ENCODE data around the gene DCHS2.

DCHS2 gene, protein sequence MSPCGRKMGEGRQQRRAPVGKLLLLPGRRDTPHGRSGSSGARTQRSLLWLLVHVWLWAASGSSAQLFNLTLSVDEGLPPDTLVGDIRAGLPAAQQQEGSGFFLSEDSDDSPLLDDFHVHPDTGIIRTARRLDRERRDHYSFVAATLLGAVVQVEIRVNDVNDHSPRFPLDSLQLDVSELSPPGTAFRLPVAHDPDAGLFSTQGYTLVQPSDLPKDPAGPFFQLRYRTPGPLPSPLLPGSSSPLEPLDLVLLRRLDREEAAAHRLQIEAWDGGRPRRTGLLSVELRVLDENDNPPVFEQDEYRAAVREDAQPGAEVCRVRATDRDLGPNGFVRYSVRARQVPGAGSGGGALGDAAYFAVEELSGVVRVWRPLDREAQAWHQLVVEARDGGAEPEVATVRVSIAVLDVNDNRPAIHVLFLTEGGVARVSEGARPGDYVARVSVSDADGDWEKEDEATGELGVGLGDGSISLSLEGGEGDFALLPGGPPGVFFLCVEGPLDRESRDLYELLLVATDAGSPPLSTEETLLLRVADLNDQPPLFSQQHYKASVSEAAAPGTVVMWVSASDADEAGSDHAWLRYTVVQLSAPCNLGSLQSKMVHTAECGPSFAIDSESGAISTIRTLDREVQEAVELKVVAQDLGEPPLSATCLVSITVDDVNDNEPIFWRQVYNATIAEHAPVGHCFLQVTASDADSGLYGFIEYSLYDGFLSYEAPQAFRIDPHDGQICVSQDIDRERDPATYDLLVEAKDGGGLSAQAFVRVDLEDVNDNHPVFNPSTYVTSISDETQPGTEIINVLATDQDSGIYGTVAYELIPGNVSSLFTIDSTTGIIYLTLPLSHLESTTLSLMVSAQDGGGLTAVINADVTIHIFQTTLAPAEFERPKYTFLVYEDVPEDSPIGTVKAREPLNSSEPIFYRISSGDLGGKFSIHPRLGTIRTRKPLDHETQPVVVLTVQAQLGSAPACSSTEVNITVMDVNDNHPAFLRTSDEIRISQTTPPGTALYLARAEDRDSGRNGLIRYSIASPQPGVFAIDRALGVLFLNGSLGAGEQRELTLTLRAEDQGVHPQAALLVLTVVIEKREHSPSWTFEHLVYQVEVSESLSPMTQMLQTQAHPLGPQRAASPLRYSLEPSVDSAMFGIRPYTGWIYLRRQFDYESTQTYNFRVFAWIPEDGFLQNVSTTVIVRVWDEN (N-terminal part only)

DNA sequence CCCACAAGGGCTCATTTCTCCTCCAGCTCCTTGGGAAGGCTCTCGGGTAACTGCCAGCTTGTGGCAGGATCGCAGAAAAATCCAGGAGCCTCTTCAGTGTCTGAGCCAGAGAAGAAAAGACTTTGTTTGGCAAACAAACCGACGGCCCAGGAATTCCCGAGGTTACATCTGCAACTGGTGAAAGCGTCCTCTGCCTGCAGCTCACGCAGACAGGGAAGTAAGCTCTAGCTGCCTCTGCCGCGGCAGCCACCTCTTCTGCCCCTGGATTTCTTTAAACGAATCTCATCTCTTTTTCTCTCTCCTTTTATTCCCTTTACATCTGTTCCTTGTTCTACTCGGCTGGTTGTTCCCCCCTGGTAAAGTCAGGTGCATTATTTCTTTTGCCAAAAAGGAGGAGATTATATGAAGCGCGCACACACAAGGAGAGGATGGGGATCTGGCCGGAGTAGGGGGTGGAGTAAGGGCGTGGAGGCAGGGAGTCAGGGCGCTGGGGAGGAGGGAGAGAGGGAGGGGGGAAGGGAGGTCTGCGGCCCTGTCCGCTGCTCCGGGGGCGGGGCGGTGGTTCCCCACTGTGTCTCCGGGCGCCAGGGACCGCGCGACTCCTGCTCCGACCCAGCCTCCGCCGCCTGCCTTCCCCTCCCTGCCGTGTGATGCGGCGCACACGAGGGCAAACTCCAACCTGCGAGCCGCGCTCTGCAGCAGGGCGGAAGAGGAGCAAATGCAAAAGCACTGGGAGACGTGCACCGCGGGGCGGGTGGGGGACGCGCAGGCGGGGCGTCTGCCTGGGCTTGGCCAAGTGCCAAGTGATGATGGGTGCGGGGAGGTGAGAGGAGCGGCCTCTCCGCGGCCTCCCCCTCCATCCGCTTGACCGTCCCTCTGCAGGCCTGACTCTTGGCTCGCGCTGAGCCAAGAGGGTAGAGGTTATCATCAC is at the start of gene DCHS2:
DCHS2 (minus strand) TSS at position 459 of the 931 bp plus-strand sequence; CDS start at position 15, 444 bp downstream.
- FAIRE-seq = peak; percentile 21
- DNase-seq (ENCODE audit: extremely low spot score, insufficient read length, low read depth) = no peak

DNA sequence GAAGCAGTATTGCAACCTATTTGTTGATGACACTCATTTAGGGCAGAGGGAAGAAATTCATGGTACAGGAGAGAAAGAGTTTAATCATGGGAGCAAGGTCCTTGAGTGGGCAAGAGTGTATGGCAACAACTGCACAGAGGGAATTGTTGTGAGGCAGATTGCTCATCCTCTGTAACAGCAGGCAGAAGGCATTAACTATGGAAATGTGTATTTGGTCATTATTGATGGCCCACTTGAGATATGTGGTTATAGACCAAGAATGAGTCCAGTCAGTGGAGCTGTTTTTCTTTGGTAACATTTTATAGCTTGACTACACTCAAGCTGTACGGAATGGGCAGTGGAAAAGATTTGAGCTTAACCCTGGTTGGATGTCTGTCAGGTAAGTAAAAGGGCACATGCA is 42.7 kb upstream of the DCHS2 start:
- FAIRE-seq (no peak), DNase-seq (ENCODE audit: extremely low spot score, insufficient read length, low read depth) (no peak)

DNA sequence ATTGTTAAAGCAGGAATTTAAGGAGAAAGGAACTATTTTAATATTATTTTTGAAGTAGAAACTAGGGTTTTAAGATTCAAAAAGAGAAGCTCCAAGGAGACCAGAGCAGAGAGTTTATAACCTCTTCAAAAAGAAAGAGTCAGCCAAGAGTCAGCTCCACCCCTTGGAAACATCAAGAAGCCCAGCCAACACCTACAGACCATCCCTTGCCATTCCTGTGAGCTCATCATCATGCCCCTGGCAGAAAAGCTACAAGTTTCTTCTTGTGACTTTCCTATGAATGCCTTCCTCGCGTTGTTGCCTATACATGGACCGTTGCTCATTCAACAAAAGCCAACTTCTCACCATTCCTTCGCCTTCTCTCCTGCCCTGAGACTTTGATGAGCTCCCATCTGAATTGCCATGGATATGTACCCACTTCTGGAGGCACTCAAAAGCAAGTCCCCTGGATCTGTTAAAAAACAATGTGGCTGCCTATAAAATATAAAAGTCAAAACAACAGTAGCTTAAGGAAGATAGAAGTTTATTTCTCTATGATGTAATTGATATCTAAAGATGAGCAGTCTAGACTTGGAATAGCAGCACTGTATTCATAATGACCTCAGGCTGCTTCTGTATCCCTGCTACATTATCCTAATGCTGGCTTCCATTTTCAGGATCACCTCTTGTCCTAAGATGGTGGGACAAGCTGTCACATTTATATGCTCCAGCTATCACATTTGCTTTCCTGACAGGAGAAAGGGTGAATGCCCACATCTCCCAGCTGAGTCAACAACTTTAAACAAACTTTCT is 38.3 kb upstream of the DCHS2 start:
- FAIRE-seq (no peak), DNase-seq (ENCODE audit: extremely low spot score, insufficient read length, low read depth) (no peak)

DNA sequence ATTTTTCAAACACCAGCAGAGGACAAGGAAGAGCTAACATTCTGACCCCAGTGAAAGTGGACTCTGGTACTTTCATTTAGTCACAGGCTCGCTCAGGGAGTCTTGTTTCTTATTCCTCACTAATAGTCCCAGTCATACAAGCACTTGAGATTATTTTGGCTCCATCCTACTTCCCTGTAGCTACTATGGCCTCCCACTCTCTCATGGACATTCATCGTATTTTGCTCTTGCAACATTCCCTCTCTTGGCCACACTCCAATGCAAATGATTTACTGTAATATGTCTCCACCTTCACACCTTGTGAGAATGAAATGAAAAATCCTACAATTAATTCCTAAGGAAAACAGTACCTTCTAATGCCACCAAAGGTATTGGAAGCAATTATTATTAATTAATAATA is 37.3 kb upstream of the DCHS2 start:
- FAIRE-seq (no peak), DNase-seq (ENCODE audit: extremely low spot score, insufficient read length, low read depth) (no peak)

DNA sequence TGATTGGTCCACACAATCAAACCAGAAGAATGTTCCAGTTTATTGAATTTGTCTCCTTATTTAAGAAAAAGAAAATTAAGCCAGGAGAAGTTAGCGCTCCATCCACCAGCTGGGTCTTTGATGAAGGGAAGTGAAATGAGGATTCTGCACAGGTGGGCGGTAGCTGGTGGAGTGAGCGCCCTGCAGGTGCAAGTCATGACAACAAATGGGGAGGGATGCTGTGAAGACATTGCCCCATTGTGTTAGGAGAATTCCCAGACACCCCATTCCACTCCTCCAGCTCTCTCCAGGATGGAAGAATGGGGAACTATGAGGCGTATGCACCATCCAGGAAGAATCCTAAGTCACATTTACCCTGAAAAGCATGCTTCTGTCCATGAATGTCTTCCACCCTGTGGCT is 35.7 kb upstream of the DCHS2 start:
- FAIRE-seq = no peak

DNA sequence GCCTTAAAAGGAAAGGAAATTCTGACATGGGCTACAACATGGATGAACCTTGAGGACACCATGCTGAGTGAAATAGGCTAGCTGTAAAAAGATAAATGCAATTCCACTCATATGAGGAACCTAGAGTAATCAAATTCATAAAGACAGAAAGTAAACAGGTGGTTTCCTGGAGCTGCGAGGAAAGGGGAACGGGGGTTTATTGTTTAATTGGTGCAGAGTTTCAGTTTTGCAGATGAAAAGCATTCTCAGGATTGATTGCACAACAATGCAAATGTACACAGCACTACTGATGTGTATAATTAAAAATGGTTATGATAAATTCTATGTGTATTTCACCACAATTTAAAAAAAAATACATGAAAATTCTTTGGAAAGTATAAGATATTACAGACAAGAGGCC is 34.6 kb upstream of the DCHS2 start:
- FAIRE-seq = no peak

More for the DNA sequence above, 35.7 kb upstream of the DCHS2 start:
- no peak for DNase-seq (ENCODE audit: extremely low spot score, insufficient read length, low read depth)

DNA sequence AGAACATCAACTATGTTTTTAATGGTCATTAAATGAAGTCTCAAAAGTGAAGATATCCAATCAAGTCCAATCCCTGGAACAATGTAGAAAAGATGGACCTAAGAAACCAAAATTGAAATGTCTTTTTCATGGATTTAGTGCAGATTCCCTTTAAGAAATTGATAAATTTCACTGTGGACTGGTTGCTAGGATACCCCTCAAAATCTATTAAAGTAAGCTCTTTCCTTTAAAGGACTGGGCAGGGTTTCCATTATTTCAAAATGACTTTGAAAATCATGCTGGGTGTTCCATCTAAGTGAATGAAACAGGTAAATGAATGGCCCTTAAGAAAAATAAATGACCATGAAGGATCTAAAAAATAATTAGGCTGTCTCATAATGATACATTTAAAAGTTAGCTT is 30.0 kb upstream of the DCHS2 start:
- no peak for DNase-seq (ENCODE audit: extremely low spot score, insufficient read length, low read depth)
- no peak for FAIRE-seq

More for the DNA sequence above, 34.6 kb upstream of the DCHS2 start:
- no peak for DNase-seq (ENCODE audit: extremely low spot score, insufficient read length, low read depth)

DNA sequence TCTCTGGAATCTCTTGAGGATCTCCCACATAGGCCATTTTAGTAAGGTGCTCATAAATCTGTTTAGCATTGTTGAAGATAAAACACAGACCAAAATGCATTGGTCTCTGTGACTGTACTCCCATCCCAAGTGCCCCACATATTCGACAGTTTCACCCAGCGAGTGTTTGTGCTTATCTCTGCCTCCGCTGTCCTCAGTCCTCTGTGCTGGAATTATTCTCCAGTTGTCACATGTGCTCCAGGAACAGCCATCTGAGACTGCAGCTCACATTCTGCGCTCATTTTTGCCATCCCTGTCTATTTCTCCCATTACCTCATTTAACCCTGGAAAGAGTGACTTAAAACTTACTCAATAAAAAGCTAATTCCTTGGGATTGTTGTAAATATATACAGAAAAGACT is 27.6 kb upstream of the DCHS2 start:
- FAIRE-seq (no peak), DNase-seq (ENCODE audit: extremely low spot score, insufficient read length, low read depth) (no peak)

DNA sequence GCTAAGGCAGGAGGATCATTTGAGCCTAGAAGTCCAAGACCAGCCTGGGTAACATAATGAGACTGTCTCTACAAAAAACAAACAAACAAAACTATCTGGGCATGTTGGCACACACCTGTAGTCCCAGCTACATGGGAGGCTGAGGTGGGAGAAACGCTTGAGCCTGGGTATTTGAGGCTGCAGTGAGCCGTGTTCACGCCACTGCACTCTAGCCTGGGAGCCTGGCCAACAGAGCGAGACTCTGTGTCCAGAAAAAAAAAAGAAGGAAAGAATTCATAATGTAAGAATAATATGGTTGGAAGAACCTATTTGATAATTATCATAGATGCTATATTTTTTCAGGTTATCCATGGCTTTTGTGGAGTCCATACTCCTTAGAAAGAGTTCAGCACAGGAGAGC is 26.0 kb upstream of the DCHS2 start:
- no peak for DNase-seq (ENCODE audit: extremely low spot score, insufficient read length, low read depth)
- FAIRE-seq = no peak

DNA sequence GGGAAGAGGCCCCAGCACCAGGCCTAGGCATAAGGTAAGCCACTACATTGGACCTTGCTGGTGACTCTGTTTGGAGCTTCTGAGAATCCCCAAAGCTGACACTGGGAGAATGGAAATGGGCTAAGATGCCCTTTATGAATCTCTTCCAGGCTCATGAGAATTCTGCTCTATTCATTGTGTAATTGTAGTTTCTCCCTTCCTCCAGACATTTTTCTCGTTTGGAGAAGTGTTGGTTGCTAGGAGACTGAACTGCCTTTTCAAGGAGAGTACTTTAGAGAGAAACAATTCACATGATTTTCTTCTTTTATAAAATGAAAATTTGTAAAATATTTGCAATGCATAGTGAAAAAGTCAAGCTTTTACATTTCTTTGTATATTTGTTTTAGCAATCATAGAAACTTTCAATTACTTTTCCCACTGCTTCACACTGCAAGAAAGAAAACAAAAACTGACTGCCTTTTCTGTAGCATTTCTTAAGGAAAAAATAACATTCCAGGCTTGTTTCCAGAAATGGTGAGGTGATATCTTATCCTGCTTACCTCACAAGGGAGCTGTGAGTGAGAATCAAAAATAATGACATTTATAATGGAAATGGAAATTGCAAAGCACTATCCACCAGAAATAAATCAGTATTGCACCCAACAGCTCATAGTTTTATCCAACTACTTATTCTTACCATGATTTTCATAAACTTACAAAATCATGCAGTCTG is 24.9 kb upstream of the DCHS2 start:
- no peak for DNase-seq (ENCODE audit: extremely low spot score, insufficient read length, low read depth)
- no peak for FAIRE-seq

DNA sequence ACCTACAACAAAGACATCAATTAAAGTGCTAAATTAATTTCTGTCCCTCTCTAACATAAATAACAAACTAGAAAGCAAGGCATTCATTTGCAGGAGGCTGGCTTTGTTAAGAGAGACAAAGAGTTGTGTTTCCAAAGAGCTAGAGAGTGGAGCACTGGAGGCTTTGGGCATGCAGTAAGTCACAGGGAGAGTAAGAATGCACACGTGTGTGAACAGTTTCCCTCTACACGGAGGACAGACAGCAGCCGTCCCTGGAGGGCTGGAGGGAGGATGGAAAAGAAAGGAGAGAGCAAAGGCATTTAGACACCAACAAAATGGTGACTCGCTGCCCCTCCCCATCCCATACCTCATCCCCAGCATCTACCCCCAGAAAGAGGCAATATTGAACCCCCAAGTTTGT is 20.4 kb upstream of the DCHS2 start:
- no peak for DNase-seq (ENCODE audit: extremely low spot score, insufficient read length, low read depth)
- no peak for FAIRE-seq

DNA sequence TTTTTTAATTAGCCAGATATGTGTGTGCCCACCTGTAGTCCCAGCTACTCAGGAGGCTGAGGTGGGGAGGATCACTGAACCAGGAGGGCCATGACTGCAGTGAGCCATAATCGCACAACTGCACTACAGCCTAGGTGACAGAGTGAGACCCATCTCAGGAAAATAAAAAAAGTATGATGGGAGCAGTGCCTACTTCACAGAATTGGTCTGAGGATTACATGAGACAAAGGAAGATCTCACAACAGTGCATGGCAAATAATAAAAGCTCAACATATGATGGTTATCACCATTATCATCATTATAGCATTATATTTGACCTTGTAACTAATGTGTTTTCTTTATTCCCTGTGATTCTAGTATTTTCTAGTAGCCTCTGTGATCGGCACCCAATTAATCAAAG is 19.9 kb upstream of the DCHS2 start:
- DNase-seq (ENCODE audit: extremely low spot score, insufficient read length, low read depth) = no peak
- FAIRE-seq = no peak

DNA sequence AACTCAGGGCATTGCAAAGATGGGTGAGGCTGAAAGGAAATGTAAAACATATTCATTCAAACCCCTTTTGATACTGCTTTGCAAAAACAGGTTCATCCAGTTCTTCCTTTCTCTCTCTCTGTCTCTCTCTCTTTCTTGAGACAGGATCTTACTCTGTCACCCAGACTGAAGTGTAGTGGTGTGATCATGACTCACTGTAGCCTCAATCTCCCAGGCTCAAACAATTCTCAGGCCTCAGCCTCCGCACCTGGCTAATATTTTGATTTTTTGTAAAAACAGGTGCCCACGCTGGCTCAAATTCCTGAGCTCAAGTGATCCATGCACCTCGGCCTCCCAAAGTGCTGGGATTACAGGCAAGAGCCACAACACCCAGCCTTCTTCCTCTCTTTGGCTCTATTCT is 15.6 kb upstream of the DCHS2 start:
- DNase-seq (ENCODE audit: extremely low spot score, insufficient read length, low read depth) = no peak
- FAIRE-seq = no peak

DNA sequence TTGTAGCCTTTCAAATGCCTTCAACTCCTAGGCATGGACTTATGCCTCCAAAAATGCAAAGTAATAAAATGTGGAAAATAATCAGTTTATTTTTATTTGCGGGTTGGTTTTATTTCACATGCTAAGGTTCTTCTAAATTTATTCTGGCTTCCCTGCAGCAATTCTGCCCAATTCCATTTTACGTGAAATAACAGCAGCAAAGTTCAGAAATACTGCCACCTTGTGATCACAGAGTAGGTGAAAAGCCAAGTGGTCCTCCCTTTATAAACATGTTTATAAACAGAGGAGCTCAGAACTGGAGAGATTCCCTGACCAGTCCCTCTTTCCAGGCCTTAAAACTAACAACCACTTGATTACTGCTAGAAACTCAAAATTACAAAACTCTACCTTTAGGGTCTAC is 14.7 kb upstream of the DCHS2 start:
- DNase-seq (ENCODE audit: extremely low spot score, insufficient read length, low read depth) (no peak), FAIRE-seq (peak; percentile 36)

DNA sequence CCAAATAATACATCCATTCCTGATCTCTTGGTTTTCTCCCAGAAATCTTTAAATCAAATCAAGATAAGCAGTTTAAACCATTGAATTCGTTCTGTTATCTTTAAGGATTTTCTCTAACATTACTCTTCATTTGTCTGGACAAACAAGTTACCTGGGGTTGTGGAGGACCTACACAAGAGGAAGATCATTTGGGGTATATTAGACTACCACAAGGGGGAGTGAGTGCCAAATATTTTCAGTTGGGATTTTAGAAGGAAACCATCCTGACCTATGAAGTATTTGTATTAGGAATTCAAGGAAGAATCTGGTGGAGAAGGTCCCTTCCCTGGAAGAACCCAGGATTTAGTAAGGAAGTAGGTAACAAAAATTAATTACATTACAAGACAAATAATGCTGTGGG is 12.0 kb upstream of the DCHS2 start:
- no peak for FAIRE-seq
- DNase-seq (ENCODE audit: extremely low spot score, insufficient read length, low read depth) = no peak

DNA sequence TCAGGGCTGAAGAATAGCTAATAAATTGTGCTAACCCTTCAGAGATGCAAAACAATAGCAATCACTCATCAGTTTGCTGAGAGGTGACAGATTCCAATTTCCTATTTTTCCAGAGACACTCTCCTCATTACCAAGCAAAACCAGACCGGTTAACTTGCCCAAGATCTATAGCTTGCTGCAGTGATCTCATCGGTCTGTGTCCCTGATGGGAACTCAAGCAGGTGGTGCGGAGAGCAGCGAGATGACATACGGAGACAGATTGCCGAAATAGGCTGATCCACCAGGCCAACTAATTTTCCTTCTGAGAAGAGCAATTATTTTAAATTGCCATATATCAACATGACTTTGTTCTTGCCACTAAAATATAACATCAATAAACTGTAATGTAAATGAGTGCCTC is 10.5 kb upstream of the DCHS2 start:
- DNase-seq (ENCODE audit: extremely low spot score, insufficient read length, low read depth) (no peak), FAIRE-seq (no peak)

DNA sequence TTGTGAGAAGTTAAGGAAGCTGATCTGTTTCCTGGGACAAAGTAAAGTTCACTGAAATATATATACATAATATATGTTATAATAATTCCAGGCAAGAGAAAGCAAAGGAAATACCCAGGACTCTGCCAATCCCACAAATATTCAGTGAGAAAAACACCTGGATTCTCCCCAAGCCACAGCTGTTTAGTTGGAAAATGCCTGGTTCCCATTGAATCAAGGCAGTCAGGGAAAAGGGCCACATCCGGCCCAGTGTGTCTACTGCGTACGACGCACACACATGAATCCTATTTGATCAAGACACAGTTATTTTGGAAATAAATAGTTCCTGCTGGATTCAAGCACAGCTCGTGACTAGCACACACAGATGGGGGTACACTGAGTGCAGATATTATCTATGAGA is 6.3 kb upstream of the DCHS2 start:
- FAIRE-seq (no peak), DNase-seq (ENCODE audit: extremely low spot score, insufficient read length, low read depth) (no peak)

DNA sequence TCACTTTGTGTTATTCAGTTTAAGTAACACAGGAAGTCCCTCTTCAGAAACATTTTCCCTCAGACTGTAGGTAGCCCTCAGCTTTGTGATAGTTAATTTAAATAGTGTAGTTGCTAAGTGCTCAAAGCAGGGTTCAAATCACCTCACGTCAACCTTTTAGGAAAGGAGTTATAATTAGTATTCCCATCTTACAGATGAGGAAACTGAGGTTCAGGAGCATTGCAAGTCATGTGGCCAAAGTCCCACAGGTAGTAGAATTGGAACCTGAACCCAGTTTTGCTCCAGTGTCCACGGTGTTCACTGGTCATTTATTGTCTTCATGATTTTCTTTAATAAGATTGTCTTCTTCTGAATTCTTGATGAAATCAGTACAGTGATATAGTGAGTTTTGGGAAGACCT is 4.3 kb upstream of the DCHS2 start:
- FAIRE-seq (no peak), DNase-seq (ENCODE audit: extremely low spot score, insufficient read length, low read depth) (no peak)

Data from GM18507 (cell line).